NB4 (cell line): Measurements from ENCODE around the gene CXCR1.
A peak's percentile ranks its signal among the peaks of the same experiment; 100 is the strongest.

Experiments
- DNase-seq: peaks from one replicate; pipeline ENCODE4 v3.0.0; 2010; ENCODE audit warnings: low read depth
- H3K4me3 ChIP-seq: one replicate; pipeline ENCODE4 v1.5.1; 2011; ENCODE audit warnings: mild to moderate bottlenecking, low read depth, low read length, moderate library complexity
- MYC ChIP-seq: IDR thresholded peaks from 2 replicates; pipeline ENCODE4 v1.6.1; 2011; ENCODE audit warnings: low read depth, low read length
- POLR2A ChIP-seq: IDR thresholded peaks from 2 replicates; pipeline ENCODE4 v1.6.1; 2011; ENCODE audit warnings: mild to moderate bottlenecking; ENCODE audit not compliant: insufficient read length; ENCODE audit errors: extremely low read depth
- TF ChIP-seq, protein P1 (sequence below): IDR thresholded peaks from 2 replicates; pipeline ENCODE4 v1.6.1; 2011; ENCODE audit warnings: low read depth, low read length
- TF ChIP-seq, protein P2 (sequence below): IDR thresholded peaks from one replicate; pipeline ENCODE4 v1.5.1; 2012; ENCODE audit warnings: low read depth, low read length

Gene CXCR1

DNA sequence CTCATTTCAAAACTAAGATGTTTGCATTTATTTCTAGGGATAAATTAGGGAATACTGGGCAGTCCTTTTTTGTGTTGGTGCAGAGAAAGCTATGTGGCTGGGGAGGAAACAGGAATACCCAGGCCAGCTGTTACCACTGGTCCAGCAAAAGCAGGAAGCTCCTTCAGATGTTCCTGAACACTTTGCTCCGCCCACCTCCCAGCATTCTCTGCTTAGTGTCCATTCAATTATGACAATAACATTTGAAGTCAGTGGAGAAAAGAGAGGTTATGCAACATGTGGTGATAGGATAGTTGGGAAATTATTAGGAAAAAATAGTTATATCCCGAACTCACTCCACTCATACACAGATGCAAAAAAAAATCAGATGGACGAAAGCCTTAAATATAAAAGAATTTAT is 28.1 kb upstream of the CXCR1 start:
- no peak overlapping the region for H3K4me3 ChIP-seq
- peak; percentile 30 for DNase-seq
- TF ChIP-seq, protein P1, sequence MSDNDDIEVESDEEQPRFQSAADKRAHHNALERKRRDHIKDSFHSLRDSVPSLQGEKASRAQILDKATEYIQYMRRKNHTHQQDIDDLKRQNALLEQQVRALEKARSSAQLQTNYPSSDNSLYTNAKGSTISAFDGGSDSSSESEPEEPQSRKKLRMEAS: no peak
- TF ChIP-seq POLR2A (no peak), MYC (no peak)
- TF ChIP-seq, protein P2, sequence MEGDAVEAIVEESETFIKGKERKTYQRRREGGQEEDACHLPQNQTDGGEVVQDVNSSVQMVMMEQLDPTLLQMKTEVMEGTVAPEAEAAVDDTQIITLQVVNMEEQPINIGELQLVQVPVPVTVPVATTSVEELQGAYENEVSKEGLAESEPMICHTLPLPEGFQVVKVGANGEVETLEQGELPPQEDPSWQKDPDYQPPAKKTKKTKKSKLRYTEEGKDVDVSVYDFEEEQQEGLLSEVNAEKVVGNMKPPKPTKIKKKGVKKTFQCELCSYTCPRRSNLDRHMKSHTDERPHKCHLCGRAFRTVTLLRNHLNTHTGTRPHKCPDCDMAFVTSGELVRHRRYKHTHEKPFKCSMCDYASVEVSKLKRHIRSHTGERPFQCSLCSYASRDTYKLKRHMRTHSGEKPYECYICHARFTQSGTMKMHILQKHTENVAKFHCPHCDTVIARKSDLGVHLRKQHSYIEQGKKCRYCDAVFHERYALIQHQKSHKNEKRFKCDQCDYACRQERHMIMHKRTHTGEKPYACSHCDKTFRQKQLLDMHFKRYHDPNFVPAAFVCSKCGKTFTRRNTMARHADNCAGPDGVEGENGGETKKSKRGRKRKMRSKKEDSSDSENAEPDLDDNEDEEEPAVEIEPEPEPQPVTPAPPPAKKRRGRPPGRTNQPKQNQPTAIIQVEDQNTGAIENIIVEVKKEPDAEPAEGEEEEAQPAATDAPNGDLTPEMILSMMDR: no peak

- TF ChIP-seq, protein P1: no peak
- TF ChIP-seq MYC (no peak), POLR2A (no peak)
- TF ChIP-seq, protein P2: no peak
- H3K4me3 ChIP-seq: no peak overlapping the region
- no peak for DNase-seq
Measured at GRCh38 chr2:218193701-218194100, 26.9 kb upstream of the CXCR1 start.

DNA sequence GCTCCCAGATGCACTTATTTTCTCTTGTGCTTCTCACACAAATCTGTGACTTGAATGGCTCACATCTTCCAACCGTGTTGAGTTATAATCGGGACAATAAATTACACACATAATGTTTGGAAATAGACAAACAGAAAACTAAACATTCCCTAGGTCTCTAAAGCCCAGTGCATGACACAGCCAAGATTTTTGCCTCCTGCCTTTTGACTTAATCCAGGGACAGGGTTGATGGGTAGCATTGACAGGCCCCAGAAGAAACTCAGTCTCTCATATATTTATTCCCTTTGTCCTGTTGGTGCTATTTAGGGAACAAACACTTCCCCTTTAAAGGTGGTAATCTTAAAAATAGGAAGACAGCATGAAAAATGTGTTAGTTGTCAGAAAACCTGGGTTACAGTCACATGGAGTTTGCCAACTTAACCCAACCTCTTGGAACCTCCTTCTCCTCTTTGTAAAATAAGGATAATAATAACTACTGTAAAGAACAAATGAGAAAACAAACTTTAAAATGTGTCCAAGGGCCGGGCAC is 26.2 kb upstream of the CXCR1 start:
- TF ChIP-seq, protein P1: no peak
- TF ChIP-seq, protein P2: no peak
- TF ChIP-seq POLR2A: no peak
- TF ChIP-seq MYC: no peak

GRCh38 chr2:218188528-218188927 is 21.8 kb upstream of the CXCR1 start:
- no peak overlapping the region for H3K4me3 ChIP-seq
- no peak for DNase-seq
- TF ChIP-seq, protein P2: no peak
- no peak for TF ChIP-seq MYC
- TF ChIP-seq, protein P1: no peak
- no peak for TF ChIP-seq POLR2A

More for the DNA sequence above, 26.2 kb upstream of the CXCR1 start:
- no peak for DNase-seq
- no peak overlapping the region for H3K4me3 ChIP-seq

DNA sequence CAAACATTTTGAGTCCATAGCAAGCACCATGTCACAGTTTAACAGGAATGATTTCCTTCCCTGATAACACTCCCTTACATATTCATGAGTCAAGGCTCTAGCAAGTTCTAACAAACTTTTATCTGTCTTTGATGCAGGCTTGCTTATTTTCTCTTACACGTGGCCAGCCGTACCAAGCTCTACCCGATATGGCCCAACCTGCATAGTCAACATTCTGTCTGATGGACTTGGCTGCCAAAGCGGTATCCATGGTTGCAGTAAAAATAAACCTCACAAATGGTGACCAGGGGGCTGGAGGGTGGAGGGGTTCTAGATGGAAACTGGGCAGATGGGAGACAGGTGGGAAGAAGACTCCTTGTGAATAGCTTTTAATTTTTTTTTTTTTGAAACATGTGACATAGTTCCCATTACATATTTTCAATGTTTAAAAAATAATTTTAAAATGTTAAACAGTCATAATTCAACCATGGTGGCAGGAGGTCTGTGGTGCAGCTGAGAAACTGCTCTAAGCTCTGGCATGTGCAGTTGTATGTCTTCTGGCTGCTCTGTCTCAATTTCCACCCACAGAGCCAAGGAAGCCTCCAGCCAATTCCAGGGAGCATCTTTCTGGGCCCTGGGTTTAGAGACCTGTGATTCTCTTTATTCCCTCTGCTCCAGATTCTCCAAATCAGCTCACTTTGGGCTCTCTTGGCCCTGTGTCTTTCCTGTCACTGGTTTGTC is 20.7 kb upstream of the CXCR1 start:
- no peak for TF ChIP-seq MYC
- TF ChIP-seq POLR2A: no peak
- TF ChIP-seq, protein P2: no peak
- TF ChIP-seq, protein P1: no peak
- DNase-seq: no peak
- no peak overlapping the region for H3K4me3 ChIP-seq
